DMS 273 treated with DMSO at 0.1 percent for 48 hours (cell line): ENCODE measurements around the gene NFX1.

ENCODE experiments used
- DNase-seq: peaks from one replicate; lab custom pipeline; 2025; lab: John Stamatoyannopoulos, UW

Gene NFX1

GRCh38 chr9:33290247-33291030, at the start of gene NFX1:
NFX1 (plus strand) TSS chr9:33290516; CDS start chr9:33290573, 57 bp downstream.
- DNase-seq: peak; percentile 90

- no peak for DNase-seq
These were observed 49.0 kb upstream of the NFX1 start for GRCh38 chr9:33241298-33241697.

GRCh38 chr9:33242609-33243134, 47.6 kb upstream of the NFX1 start:
- DNase-seq: no peak

GRCh38 chr9:33244137-33244784, 46.1 kb upstream of the NFX1 start:
- DNase-seq: no peak

- no peak for DNase-seq
These were observed 45.0 kb upstream of the NFX1 start for GRCh38 chr9:33245341-33245740.

- no peak for DNase-seq
These were observed 44.0 kb upstream of the NFX1 start for GRCh38 chr9:33246269-33246860.

GRCh38 chr9:33248606-33249005, 41.7 kb upstream of the NFX1 start:
- DNase-seq: no peak

- no peak for DNase-seq
These were observed 41.1 kb upstream of the NFX1 start for GRCh38 chr9:33249087-33249658.

- DNase-seq: no peak
These were observed 40.3 kb upstream of the NFX1 start for GRCh38 chr9:33249983-33250382.

GRCh38 chr9:33250458-33250995, 39.8 kb upstream of the NFX1 start:
- DNase-seq: no peak

GRCh38 chr9:33254211-33254610, 36.1 kb upstream of the NFX1 start:
- DNase-seq: no peak

GRCh38 chr9:33255014-33255413, 35.3 kb upstream of the NFX1 start:
- DNase-seq: no peak

GRCh38 chr9:33255471-33255870, 34.8 kb upstream of the NFX1 start:
- no peak for DNase-seq

- DNase-seq: no peak
These were observed 34.1 kb upstream of the NFX1 start for GRCh38 chr9:33256236-33256635.

GRCh38 chr9:33257276-33257675, 33.0 kb upstream of the NFX1 start:
- no peak for DNase-seq

GRCh38 chr9:33260372-33260771, 29.9 kb upstream of the NFX1 start:
- DNase-seq: no peak

- DNase-seq: no peak
These were observed 26.9 kb upstream of the NFX1 start for GRCh38 chr9:33263131-33264002.

GRCh38 chr9:33264003-33264472, 26.3 kb upstream of the NFX1 start:
- no peak for DNase-seq

GRCh38 chr9:33264473-33265177, 25.7 kb upstream of the NFX1 start, which contains the start of the genes BAG1 and CHMP5:
BAG1 (minus strand) TSS chr9:33264708.
CHMP5 (plus strand) TSS chr9:33265049; CDS start chr9:33265079, 30 bp downstream.
- DNase-seq: peak; percentile 98

- no peak for DNase-seq
These were observed 25.0 kb upstream of the NFX1 start for GRCh38 chr9:33265211-33265865.
